Mesothelial cell of epicardium (in vitro differentiated cells): ENCODE results near the gene TBX19. TPM values are rescaled to one million over a fixed set of nuclear protein-coding genes. Genes with fewer than 3 reads are reported as not detected.

Experiments used
- DNase-seq, 2 experiments: peaks; one replicate each; pipeline ENCODE4 v3.0.0; 2021; ENCODE audit warnings: low spot score in 2 of 2; ENCODE audit not compliant: unreplicated experiment in 2 of 2
- H3K27ac Mint-ChIP-seq: 2 replicates; pipeline ENCODE4 v1.8.0; 2021; ENCODE audit warnings: mixed read lengths
- H3K27me3 Mint-ChIP-seq: 2 replicates; pipeline ENCODE4 v1.8.0; 2021; ENCODE audit warnings: low read depth, mixed read lengths
- H3K36me3 Mint-ChIP-seq: 2 replicates; pipeline ENCODE4 v1.8.0; 2021; ENCODE audit warnings: mixed read lengths
- H3K4me1 Mint-ChIP-seq: 2 replicates; pipeline ENCODE4 v1.8.0; 2021; ENCODE audit warnings: mixed read lengths
- H3K4me3 Mint-ChIP-seq: 2 replicates; pipeline ENCODE4 v1.8.0; 2021; ENCODE audit warnings: mild to moderate bottlenecking, moderate library complexity, mixed read lengths
- H3K9me3 Mint-ChIP-seq: 2 replicates; pipeline ENCODE4 v1.8.0; 2021; ENCODE audit warnings: mixed read lengths
- total RNA-seq: library from RNA; stranded (reverse); gene quantifications from 3 replicates; pipeline ENCODE4 v1.2.1, GENCODE V29; 2021
- TF ChIP-seq, protein P1 (sequence below): fragments of 200-600 bp; sonication (generic); IDR thresholded peaks from one replicate; pipeline ENCODE4 v1.5.0; 2021; ENCODE audit warnings: antibody characterized with exemption; ENCODE audit not compliant: unreplicated experiment

TBX19 gene
- total RNA-seq, 1 donor from 2014 or later = 2.4 TPM

DNA sequence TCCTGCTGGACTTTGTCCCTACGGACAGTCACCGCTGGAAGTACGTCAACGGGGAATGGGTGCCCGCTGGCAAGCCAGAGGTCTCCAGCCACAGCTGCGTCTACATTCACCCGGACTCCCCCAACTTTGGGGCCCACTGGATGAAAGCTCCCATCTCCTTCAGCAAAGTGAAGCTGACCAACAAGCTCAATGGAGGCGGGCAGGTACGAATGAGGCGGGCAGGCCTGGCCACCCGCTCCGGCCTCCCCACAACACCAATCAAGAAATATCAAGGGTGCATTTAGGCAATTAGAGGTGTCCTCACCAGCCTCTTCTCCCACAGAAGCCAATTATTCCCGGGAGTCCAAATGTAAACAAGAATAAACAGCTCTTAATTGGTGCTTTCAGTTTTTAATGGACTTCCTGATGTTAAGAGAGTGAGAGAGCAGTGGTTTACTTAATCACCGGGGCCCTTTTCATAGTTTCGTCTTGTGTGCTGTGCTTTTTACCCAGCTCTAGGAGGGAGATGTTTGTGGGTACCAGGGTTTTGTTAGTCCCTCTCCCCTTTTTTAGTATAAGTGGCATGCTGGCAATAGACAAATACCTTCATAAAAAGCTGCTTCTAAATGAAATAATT is 10.7 kb downstream of the TBX19 start:
- Mint-ChIP-seq H3K27me3 (no peaks in the 10 kb centered on the region), H3K27ac (no peak overlapping the region), H3K9me3 (no peaks in the 10 kb centered on the region), H3K36me3 (no peaks in the 10 kb centered on the region), H3K4me1 (peaks cover 2% of the 10 kb centered on the region), H3K4me3 (no peak overlapping the region)
- DNase-seq = no peak
- TF ChIP-seq, protein P1, sequence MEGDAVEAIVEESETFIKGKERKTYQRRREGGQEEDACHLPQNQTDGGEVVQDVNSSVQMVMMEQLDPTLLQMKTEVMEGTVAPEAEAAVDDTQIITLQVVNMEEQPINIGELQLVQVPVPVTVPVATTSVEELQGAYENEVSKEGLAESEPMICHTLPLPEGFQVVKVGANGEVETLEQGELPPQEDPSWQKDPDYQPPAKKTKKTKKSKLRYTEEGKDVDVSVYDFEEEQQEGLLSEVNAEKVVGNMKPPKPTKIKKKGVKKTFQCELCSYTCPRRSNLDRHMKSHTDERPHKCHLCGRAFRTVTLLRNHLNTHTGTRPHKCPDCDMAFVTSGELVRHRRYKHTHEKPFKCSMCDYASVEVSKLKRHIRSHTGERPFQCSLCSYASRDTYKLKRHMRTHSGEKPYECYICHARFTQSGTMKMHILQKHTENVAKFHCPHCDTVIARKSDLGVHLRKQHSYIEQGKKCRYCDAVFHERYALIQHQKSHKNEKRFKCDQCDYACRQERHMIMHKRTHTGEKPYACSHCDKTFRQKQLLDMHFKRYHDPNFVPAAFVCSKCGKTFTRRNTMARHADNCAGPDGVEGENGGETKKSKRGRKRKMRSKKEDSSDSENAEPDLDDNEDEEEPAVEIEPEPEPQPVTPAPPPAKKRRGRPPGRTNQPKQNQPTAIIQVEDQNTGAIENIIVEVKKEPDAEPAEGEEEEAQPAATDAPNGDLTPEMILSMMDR = no peak

DNA sequence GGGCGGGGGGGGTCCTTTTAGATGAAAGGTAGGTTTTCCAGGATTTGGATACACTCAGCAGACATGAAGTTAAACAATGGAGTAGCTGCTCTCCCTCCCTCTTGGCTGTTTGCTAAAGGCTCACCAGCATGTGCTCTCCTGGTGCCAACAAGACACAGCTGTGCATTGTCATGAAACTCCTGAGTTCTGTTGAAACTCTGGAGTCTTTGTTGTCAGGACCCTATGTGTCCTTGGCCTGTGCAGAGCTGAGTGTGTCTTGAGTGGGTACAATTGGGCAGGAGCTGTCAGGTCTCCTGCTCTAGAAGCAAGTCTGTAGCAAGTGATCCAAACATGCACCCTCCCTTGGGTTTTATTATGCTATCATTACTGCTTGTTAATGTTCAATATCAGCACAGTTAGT is 12.7 kb downstream of the TBX19 start:
- TF ChIP-seq, protein P1 = no peak
- no peaks in the 10 kb centered on the region for H3K9me3 Mint-ChIP-seq
- no peak for DNase-seq

DNA sequence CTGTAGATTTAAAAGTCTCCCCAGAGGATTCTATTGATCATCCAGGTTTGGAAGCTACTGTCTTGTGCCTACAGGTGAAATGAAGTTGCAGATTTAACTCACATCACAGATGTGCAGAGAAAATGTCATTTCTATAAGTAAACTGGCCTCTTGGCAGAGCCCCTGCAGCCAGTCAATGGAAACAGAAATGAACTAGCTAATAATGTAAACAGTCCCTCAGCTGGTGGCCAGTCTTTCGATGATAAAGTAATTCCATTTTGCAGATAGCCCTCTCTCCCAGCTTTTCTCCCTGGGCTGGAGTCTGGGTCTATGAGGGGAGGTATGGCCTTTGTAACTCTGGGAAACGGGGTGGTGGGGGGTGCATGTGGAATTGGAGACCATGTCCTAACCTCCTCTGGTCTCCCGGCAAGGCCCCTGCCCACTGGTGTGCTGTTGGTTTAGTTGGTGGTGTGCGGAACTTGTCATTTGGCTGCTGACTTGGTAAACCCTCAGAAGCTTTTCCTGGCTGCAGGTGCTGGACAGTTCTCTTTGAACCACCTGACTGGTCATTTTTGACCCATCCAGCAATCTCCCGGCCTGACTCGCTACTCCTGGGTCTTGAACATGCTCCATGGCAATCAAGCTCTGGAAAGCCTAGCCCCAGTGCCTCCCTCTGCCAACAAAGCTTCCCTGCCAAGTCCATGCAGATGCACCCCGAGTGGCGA is 14.9 kb downstream of the TBX19 start:
- Mint-ChIP-seq H3K9me3 (no peaks in the 10 kb centered on the region), H3K4me1 (peaks cover 3% of the 10 kb centered on the region), H3K27me3 (no peaks in the 10 kb centered on the region), H3K27ac (no peak overlapping the region), H3K4me3 (no peak overlapping the region), H3K36me3 (no peaks in the 10 kb centered on the region)
- TF ChIP-seq, protein P1 = no peak
- DNase-seq = no peak

More for the DNA sequence above, 12.7 kb downstream of the TBX19 start:
- Mint-ChIP-seq H3K4me1 (no peaks in the 10 kb centered on the region), H3K27me3 (no peaks in the 10 kb centered on the region), H3K36me3 (no peaks in the 10 kb centered on the region), H3K27ac (no peak overlapping the region), H3K4me3 (no peak overlapping the region)

DNA sequence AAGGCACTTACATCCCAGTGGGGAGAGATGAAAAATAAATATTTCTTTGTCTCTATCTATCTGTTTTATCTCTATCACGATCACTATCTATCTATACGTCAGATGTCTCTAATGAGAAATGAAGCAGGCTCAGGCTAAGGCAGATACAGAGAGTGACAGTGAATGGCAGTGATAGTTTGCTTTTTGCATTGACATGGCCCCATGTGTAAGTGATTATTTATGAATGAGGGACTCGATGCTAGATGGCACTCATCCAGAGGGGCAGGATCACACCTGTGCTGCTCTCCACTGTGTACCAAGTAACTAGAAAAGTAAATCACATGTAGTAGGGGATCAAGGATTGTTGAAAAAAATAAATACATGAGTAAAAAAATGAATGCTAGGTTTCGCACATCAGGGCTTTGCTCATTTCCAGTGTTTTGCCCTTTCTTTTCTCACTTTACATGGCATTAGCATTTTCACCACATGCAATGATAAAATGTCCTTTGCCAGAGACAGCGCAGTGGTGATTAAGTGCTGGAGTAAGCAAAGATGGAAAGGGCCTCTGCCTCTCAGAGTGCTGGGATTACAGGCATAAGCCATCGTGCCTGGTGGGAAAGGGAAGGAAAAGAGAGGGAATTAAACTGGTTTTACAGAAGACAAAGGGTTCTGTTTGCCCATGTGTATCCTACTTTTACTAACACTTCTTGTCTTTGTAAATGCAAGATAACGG is 16.5 kb downstream of the TBX19 start:
- Mint-ChIP-seq H3K4me1 (peaks cover 17% of the 10 kb centered on the region), H3K4me3 (no peak overlapping the region), H3K27me3 (no peaks in the 10 kb centered on the region), H3K36me3 (no peaks in the 10 kb centered on the region), H3K9me3 (no peaks in the 10 kb centered on the region), H3K27ac (no peak overlapping the region)
- no peak for DNase-seq
- TF ChIP-seq, protein P1 = no peak

DNA sequence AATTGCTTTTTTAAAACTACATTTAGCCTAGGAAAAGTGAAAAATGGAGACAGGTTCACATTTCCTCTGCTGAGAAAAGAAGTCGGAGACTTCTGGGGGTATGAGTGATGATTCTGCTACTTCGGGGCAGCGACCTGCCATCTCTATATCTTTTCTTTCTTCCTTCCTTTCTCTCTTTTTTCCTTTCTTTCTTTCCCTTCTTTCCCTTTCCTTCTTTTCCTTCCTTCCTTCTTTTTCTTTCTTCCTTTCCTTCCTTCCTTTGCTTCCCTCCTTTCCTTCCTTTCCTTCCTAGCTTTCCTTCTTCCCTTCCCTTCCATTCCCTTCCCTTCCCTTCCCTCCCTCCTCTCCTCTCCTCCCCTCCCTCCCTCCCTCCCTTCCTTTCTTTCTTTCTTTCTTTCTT is 17.8 kb downstream of the TBX19 start:
- no peaks in the 10 kb centered on the region for H3K9me3 Mint-ChIP-seq
- H3K4me3 Mint-ChIP-seq = no peak overlapping the region
- TF ChIP-seq, protein P1 = no peak
- no peaks in the 10 kb centered on the region for H3K27me3 Mint-ChIP-seq
- H3K36me3 Mint-ChIP-seq = no peaks in the 10 kb centered on the region
- no peak for DNase-seq
- no peak overlapping the region for H3K27ac Mint-ChIP-seq
- peaks cover 22% of the 10 kb centered on the region for H3K4me1 Mint-ChIP-seq
